PC-3 (cell line): ENCODE results near the gene PPP6R2. TPM values are rescaled to one million over a fixed set of nuclear protein-coding genes. Genes with fewer than 3 reads are reported as not detected.

Source experiments
- ATAC-seq: fragments of 200-7000 bp; cut with Tn5 transposase; 2 replicates; pipeline ENCODE4 v1.9.1; 2020; ENCODE audit warnings: mild to moderate bottlenecking, moderate library complexity
- BruUV-seq: library from RNA; stranded (reverse); fragments of 400-500 nt; replicated peaks from 2 replicates; lab custom pipeline; 2021; lab: Mats Ljungman, UMichigan
- CTCF ChIA-PET: fragments of 300-600 bp; sonication (Branson Sonifier 250); formaldehyde crosslinking; loops from one replicate; lab custom pipeline; 2022; ENCODE audit warnings: antibody characterized with exemption; lab: Charles Lee
- POLR2A ChIA-PET: fragments of 300-600 bp; sonication (Branson Sonifier 250); formaldehyde crosslinking; loops from one replicate; lab custom pipeline; 2022; ENCODE audit warnings: antibody characterized with exemption; ENCODE audit not compliant: unreplicated experiment; lab: Charles Lee
- DNase-seq: peaks from one replicate; pipeline ENCODE4 v3.0.0-alpha.2; 2015
- H2AFZ ChIP-seq: fragments of 300-600 bp; sonication (generic); 2 replicates; pipeline ENCODE4 v1.6.0; 2016; ENCODE audit warnings: antibody characterized with exemption, low read length
- H3F3A ChIP-seq: fragments of 300-600 bp; sonication (generic); one replicate; pipeline ENCODE4 v1.6.0; 2017; ENCODE audit warnings: antibody characterized with exemption, low read length, control low read depth, mild to moderate bottlenecking; ENCODE audit not compliant: unreplicated experiment
- H3K27ac ChIP-seq: fragments of 300-600 bp; sonication (generic); 2 replicates; pipeline ENCODE4 v1.5.1; 2016; ENCODE audit warnings: mild to moderate bottlenecking, low read length
- H3K27me3 ChIP-seq: fragments of 300-600 bp; sonication (generic); 2 replicates; pipeline ENCODE4 v1.6.1; 2016; ENCODE audit warnings: low read length, mixed read lengths
- H3K36me3 ChIP-seq: fragments of 300-600 bp; sonication (generic); 2 replicates; pipeline ENCODE4 v1.6.1; 2016; ENCODE audit warnings: low read depth, mixed run types, low read length, mixed read lengths
- H3K4me1 ChIP-seq: fragments of 300-600 bp; sonication (generic); 2 replicates; pipeline ENCODE4 v1.5.1; 2016; ENCODE audit warnings: low read length; ENCODE audit not compliant: insufficient read depth
- H3K4me2 ChIP-seq: fragments of 300-600 bp; sonication (generic); 2 replicates; pipeline ENCODE4 v1.6.0; 2016; ENCODE audit warnings: low read length
- H3K4me3 ChIP-seq: fragments of 300-600 bp; sonication (generic); 2 replicates; pipeline ENCODE4 v1.5.1; 2016; ENCODE audit warnings: mild to moderate bottlenecking, low read length, mixed read lengths
- H3K79me2 ChIP-seq: fragments of 300-600 bp; sonication (generic); 2 replicates; pipeline ENCODE4 v1.6.1; 2017; ENCODE audit warnings: low read length, mixed read lengths
- H3K9ac ChIP-seq: fragments of 300-600 bp; sonication (generic); 2 replicates; pipeline ENCODE4 v1.6.0; 2016; ENCODE audit warnings: mild to moderate bottlenecking, low read length
- H3K9me2 ChIP-seq: fragments of 300-600 bp; sonication (generic); replicated peaks from 2 replicates; pipeline ENCODE4 v1.6.1; 2016; ENCODE audit warnings: mixed run types, low read length, mixed read lengths
- H3K9me3 ChIP-seq: fragments of 300-600 bp; sonication (generic); 2 replicates; pipeline ENCODE4 v1.6.1; 2016; ENCODE audit warnings: low read length, mixed read lengths
- H4K20me1 ChIP-seq: fragments of 300-600 bp; sonication (generic); 2 replicates; pipeline ENCODE4 v1.6.1; 2016; ENCODE audit warnings: low read length, mixed read lengths
- CTCF ChIP-seq: fragments of 300-600 bp; sonication (generic); conservative IDR thresholded peaks from 2 replicates; pipeline ENCODE4 v1.5.1; 2017; ENCODE audit warnings: antibody characterized with exemption, low read depth, mild to moderate bottlenecking, low read length
- EZH2 ChIP-seq: fragments of 300-600 bp; sonication (generic); IDR thresholded peaks from one replicate; pipeline ENCODE4 v1.6.1; 2017; ENCODE audit warnings: antibody characterized with exemption, mild to moderate bottlenecking, low read length; ENCODE audit not compliant: unreplicated experiment
- EZH2phosphoT487 ChIP-seq: fragments of 300-600 bp; sonication (generic); IDR thresholded peaks from 2 replicates; pipeline ENCODE4 v1.6.1; 2018; ENCODE audit warnings: mild to moderate bottlenecking, antibody characterized with exemption, low read length, borderline replicate concordance
- intact Hi-C: fragments of 100-400 bp; cut with micrococcal nuclease; formaldehyde crosslinking; loops from 2 replicates; pipeline ENCODE4 v1.9.0; 2023
- total RNA-seq: library from RNA; depleted of rRNA; stranded (reverse); fragments of >200 nt; gene quantifications from 2 replicates; pipeline ENCODE4 v1.2.3, GENCODE V29; 2014

Gene PPP6R2
- total RNA-seq, 1 experiment from 2014 or later = 46.2 TPM

- no peaks in the 10 kb centered on the region for H3K9me2 ChIP-seq
- H2AFZ ChIP-seq = no peak overlapping the region
- ChIA-PET CTCF (no interaction called here), POLR2A (no interaction called here)
- no TSS peak for BruUV-seq
- H3K27ac ChIP-seq = peak overlapping the region; percentile 32
- H3K4me1 ChIP-seq = peaks cover 42% of the 10 kb centered on the region
- H3K9ac ChIP-seq = 0 out of 2 replicates have a peak overlapping the region, but pooled peaks have one; percentile 4
- H3K4me3 ChIP-seq = no peak overlapping the region
- peaks cover 3% of the 10 kb centered on the region for H3F3A ChIP-seq
- TF ChIP-seq CTCF (no peak), EZH2 (no peak), EZH2phosphoT487 (no peak)
- H3K36me3 ChIP-seq = no peaks in the 10 kb centered on the region
- ATAC-seq (no peak), DNase-seq (no peak)
- H4K20me1 ChIP-seq = 0 out of 2 replicates have a peak, but pooled peaks cover 4% of the 10 kb centered on the region
- H3K4me2 ChIP-seq = peak overlapping the region; percentile 28; the same call in 1 of the 2 replicates
- H3K9me3 ChIP-seq = no peaks in the 10 kb centered on the region
- no peaks in the 10 kb centered on the region for H3K27me3 ChIP-seq
- peaks cover 84% of the 10 kb centered on the region for H3K79me2 ChIP-seq
- intact Hi-C loops = no loop called here
Measured at GRCh38 chr22:50302564-50302963, 40.6 kb upstream of the PPP6R2 start.

DNA sequence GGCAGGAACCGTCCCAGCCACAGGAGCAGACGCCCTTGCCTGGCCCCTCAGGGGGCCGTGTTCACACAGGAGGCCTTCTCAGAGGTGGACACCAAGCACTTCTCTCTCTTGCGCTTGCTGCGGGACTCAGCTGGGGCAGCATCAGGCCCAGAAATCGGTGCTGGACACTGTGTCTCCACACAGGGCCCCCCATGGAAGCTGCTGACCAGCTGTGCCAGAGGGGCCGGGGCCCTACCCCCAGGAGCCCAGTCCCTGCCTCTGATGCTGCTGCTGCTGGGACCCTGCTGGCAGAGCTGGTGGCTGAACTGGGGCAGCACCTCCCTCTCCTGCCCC lies 39.6 kb upstream of the PPP6R2 start:
- CTCF ChIA-PET = no interaction called here
- intact Hi-C loops = no loop called here
- Histone ChIP-seq H3K79me2 (peaks cover 75% of the 10 kb centered on the region), H4K20me1 (0 out of 2 replicates have a peak, but pooled peaks cover 4% of the 10 kb centered on the region), H3K4me2 (peak overlapping the region; percentile 99), H3K27ac (peak overlapping the region; percentile 99), H2AFZ (no peak overlapping the region), H3K9me2 (no peaks in the 10 kb centered on the region), H3K9ac (peak overlapping the region; percentile 94), H3K27me3 (no peaks in the 10 kb centered on the region), H3K4me1 (peaks cover 42% of the 10 kb centered on the region), H3K36me3 (no peaks in the 10 kb centered on the region), H3K9me3 (no peaks in the 10 kb centered on the region), H3F3A (peaks cover 3% of the 10 kb centered on the region), H3K4me3 (peak overlapping the region; percentile 88; the same call in 1 of the 2 replicates)
- no peak for ATAC-seq
- TF ChIP-seq CTCF (no peak), EZH2 (no peak), EZH2phosphoT487 (no peak)
- DNase-seq = no peak
- no TSS peak for BruUV-seq
- POLR2A ChIA-PET = no interaction called here

- TSS peak; percentile 26 for BruUV-seq
- no peaks in the 10 kb centered on the region for H3K27me3 ChIP-seq
- POLR2A ChIA-PET = no interaction called here
- no peaks in the 10 kb centered on the region for H3K9me2 ChIP-seq
- H3K27ac ChIP-seq = peak overlapping the region; percentile 99
- DNase-seq (peak; percentile 50), ATAC-seq (peak; percentile 20)
- no peaks in the 10 kb centered on the region for H3K9me3 ChIP-seq
- H3K4me2 ChIP-seq = peak overlapping the region; percentile 99
- intact Hi-C loops = loop anchor here (1.0 kb wide), 1 partner anchor 22 kb away; no protein-coding TSS in a partner anchor
- peaks cover 42% of the 10 kb centered on the region for H3K4me1 ChIP-seq
- TF ChIP-seq CTCF (no peak; the same call in 1 of the 2 replicates), EZH2 (no peak), EZH2phosphoT487 (no peak)
- H3K9ac ChIP-seq = peak overlapping the region; percentile 94
- 0 out of 2 replicates have a peak, but pooled peaks cover 4% of the 10 kb centered on the region for H4K20me1 ChIP-seq
- no peak overlapping the region for H2AFZ ChIP-seq
- no peaks in the 10 kb centered on the region for H3K36me3 ChIP-seq
- H3K4me3 ChIP-seq = peak overlapping the region; percentile 88
- peaks cover 3% of the 10 kb centered on the region for H3F3A ChIP-seq
- H3K79me2 ChIP-seq = peaks cover 70% of the 10 kb centered on the region
- CTCF ChIA-PET = interaction anchor here (0.9 kb wide), 1 partner anchor 53 kb away, joined by 3 read pairs; the partner anchor contains the start of gene HDAC10
Measured at GRCh38 chr22:50303848-50304527, 39.1 kb upstream of the PPP6R2 start.
